Inflammatory macrophage (primary cell): Measurements from ENCODE around the gene PLXND1.
A peak's percentile ranks its signal among the peaks of the same experiment; 100 is the strongest.

Source experiments
- DNase-seq, 2 donors: peaks; one replicate each; pipeline ENCODE4 v3.0.0-alpha.2; 2020 to 2022

PLXND1 gene

GRCh38 chr3:129560911-129561594, 45.4 kb downstream of the PLXND1 start:
- no peak for DNase-seq

- no peak for DNase-seq
Measured at GRCh38 chr3:129560269-129560787, 46.1 kb downstream of the PLXND1 start.

- DNase-seq, result no peak
Measured at GRCh38 chr3:129559565-129560079, 46.9 kb downstream of the PLXND1 start.

GRCh38 chr3:129558772-129559564, 47.5 kb downstream of the PLXND1 start:
- DNase-seq, result no peak

- DNase-seq, result no peak
Measured at GRCh38 chr3:129558081-129558771, 48.2 kb downstream of the PLXND1 start.

GRCh38 chr3:129557548-129557894, 49.0 kb downstream of the PLXND1 start:
- no peak for DNase-seq

GRCh38 chr3:129556890-129557547, 49.5 kb downstream of the PLXND1 start:
- DNase-seq, result no peak

- no peak for DNase-seq
Measured at GRCh38 chr3:129556358-129556695, 50.1 kb downstream of the PLXND1 start.

- DNase-seq, result peak in 1 of 2 donors; percentile 51
Measured at GRCh38 chr3:129555616-129556357, 50.7 kb downstream of the PLXND1 start.

- no peak for DNase-seq
Measured at GRCh38 chr3:129555153-129555550, 51.3 kb downstream of the PLXND1 start.

GRCh38 chr3:129554356-129555152, 51.9 kb downstream of the PLXND1 start:
- no peak for DNase-seq

GRCh38 chr3:129553719-129554118, 52.8 kb downstream of the PLXND1 start:
- DNase-seq, result peak; percentile 58 to 68

GRCh38 chr3:129553171-129553570, 53.3 kb downstream of the PLXND1 start:
- DNase-seq, result no peak

- DNase-seq, result no peak
Measured at GRCh38 chr3:129552287-129553050, 54.0 kb downstream of the PLXND1 start.

GRCh38 chr3:129549805-129550204, 56.7 kb downstream of the PLXND1 start:
- peak; percentile 16 to 44 for DNase-seq

- peak; percentile 63 to 65 for DNase-seq
Measured at GRCh38 chr3:129549006-129549800, 57.3 kb downstream of the PLXND1 start.

- no peak for DNase-seq
Measured at GRCh38 chr3:129548104-129548965, 58.1 kb downstream of the PLXND1 start.

GRCh38 chr3:129547241-129547640, 59.2 kb downstream of the PLXND1 start:
- DNase-seq, result no peak
